Suprapubic skin (tissue), 3 donors: Measurements from ENCODE around the gene C20orf204.

Source experiments
- CTCF ChIP-seq, 2 donors: fragments of 200-600 bp in 1 of 2; fragments of 450-650 bp in 1 of 2; sonication (generic) in 1 of 2; IDR thresholded peaks; one replicate each; pipeline ENCODE4 v1.5.1; 2016 to 2019; ENCODE audit warnings: antibody characterized with exemption in 2 of 2, mild to moderate bottlenecking in 1 of 2, moderate library complexity in 1 of 2
- EP300 ChIP-seq: sonication (generic); formaldehyde crosslinking; IDR thresholded peaks from one replicate; pipeline ENCODE4 v1.6.1; 2017; ENCODE audit warnings: antibody characterized with exemption

- no peak for TF ChIP-seq CTCF (IDR thresholded peaks at IDR 0.05)
- TF ChIP-seq EP300: no peak
Measured at GRCh38 chr20:64024141-64024990, 11.6 kb upstream of the C20orf204 start.
